Measurements from ENCODE around the gene MSI2. TPM values are rescaled to one million over a fixed set of nuclear protein-coding genes. Genes with fewer than 3 reads are reported as not detected.
A peak's percentile ranks its signal among the peaks of the same experiment; 100 is the strongest.

Gene MSI2
- total and polyA plus RNA-seq, 2 experiments from 2014 or later, result 18.9 to 41.8 TPM

GRCh38 chr17:57389473-57389872, 133.2 kb downstream of the MSI2 start:
- peaks cover 35% of the 10 kb centered on the region for H3K4me1 Mint-ChIP-seq
- no peaks in the 10 kb centered on the region for H4K20me1 ChIP-seq (replicated peaks; ENCODE audit: insufficient read depth)
- H3K4me1 ChIP-seq (ENCODE audit: insufficient read depth), result peaks cover 23% of the 10 kb centered on the region
- H3K4me3 ChIP-seq, result no peak overlapping the region
- no peak overlapping the region for H3K4me3 Mint-ChIP-seq
- H3K79me2 ChIP-seq (replicated peaks; ENCODE audit: insufficient read depth), result peaks cover 28% of the 10 kb centered on the region
- H3K36me3 ChIP-seq (ENCODE audit: insufficient read depth), result peaks cover 5% of the 10 kb centered on the region; the same call in 1 of the 2 replicates
- ATAC-seq (no peak), DNase-seq (ENCODE audit: low spot score) (no peak)
- no peaks in the 10 kb centered on the region for H3F3A ChIP-seq (replicated peaks; ENCODE audit: low read depth)
- peaks cover 42% of the 10 kb centered on the region for H3K36me3 Mint-ChIP-seq (ENCODE audit: low read depth)
- peaks cover 6% of the 10 kb centered on the region for H3K27me3 Mint-ChIP-seq (ENCODE audit: insufficient read depth, low read depth, poor library complexity)
- peaks cover 26% of the 10 kb centered on the region for H3K9me3 Mint-ChIP-seq
- H2AFZ ChIP-seq, result no peak overlapping the region
- H3K9me2 ChIP-seq (ENCODE audit: insufficient read depth), result peaks cover 10% of the 10 kb centered on the region; the same call in 1 of the 2 replicates
- no peak overlapping the region for H3K27ac ChIP-seq (ENCODE audit: low read depth)
- no peak overlapping the region for H3K27ac Mint-ChIP-seq
- no peak overlapping the region for H3K4me2 ChIP-seq
- no peaks in the 10 kb centered on the region for H3K27me3 ChIP-seq (ENCODE audit: insufficient read depth)
- TF ChIP-seq NANOG (IDR thresholded peaks at IDR 0.05; ENCODE audit: borderline replicate concordance), result no peak
- TF ChIP-seq EZH2 (IDR thresholded peaks at IDR 0.05; ENCODE audit: low read depth, unreplicated experiment), result no peak
- TF ChIP-seq STAT1 (IDR thresholded peaks at IDR 0.05; ENCODE audit: unreplicated experiment), result no peak
- no peak for TF ChIP-seq REST (IDR thresholded peaks at IDR 0.05; ENCODE audit: unreplicated experiment)
- no peak for TF ChIP-seq POLR2AphosphoS5 (IDR thresholded peaks at IDR 0.05; ENCODE audit: low read depth)
- no peak for TF ChIP-seq CREB1 (CRISPR knock-in tag; IDR thresholded peaks at IDR 0.05; ENCODE audit: low read depth)
- TF ChIP-seq CTCF (conservative IDR thresholded peaks at IDR 0.05; ENCODE audit: low read depth in 2 of 2), result no peak
- TF ChIP-seq ZNF331 (CRISPR knock-in tag; IDR thresholded peaks at IDR 0.05; ENCODE audit: low read depth), result no peak

GRCh38 chr17:57391076-57391825, 134.9 kb downstream of the MSI2 start:
- no peaks in the 10 kb centered on the region for H3F3A ChIP-seq (replicated peaks; ENCODE audit: low read depth)
- 0 out of 2 replicates have a peak, but pooled peaks cover 7% of the 10 kb centered on the region for H3K9me2 ChIP-seq (ENCODE audit: insufficient read depth)
- peak; percentile 50 for ATAC-seq
- H3K36me3 ChIP-seq (ENCODE audit: insufficient read depth), result peaks cover 5% of the 10 kb centered on the region; the same call in 1 of the 2 replicates
- no peak overlapping the region for H3K4me3 ChIP-seq
- H3K4me3 Mint-ChIP-seq, result no peak overlapping the region; the same call in 2 of the 3 replicates
- peaks cover 39% of the 10 kb centered on the region for H3K36me3 Mint-ChIP-seq (ENCODE audit: low read depth)
- H3K27ac ChIP-seq (ENCODE audit: low read depth), result no peak overlapping the region
- no peak overlapping the region for H2AFZ ChIP-seq
- no peak for DNase-seq (ENCODE audit: low spot score)
- no peaks in the 10 kb centered on the region for H4K20me1 ChIP-seq (replicated peaks; ENCODE audit: insufficient read depth)
- H3K9me3 Mint-ChIP-seq, result peaks cover 30% of the 10 kb centered on the region
- no peak for TF ChIP-seq ZNF331 (CRISPR knock-in tag; IDR thresholded peaks at IDR 0.05; ENCODE audit: low read depth)
- peaks cover 41% of the 10 kb centered on the region for H3K4me1 Mint-ChIP-seq
- peaks cover 32% of the 10 kb centered on the region for H3K79me2 ChIP-seq (replicated peaks; ENCODE audit: insufficient read depth)
- H3K27me3 Mint-ChIP-seq (ENCODE audit: insufficient read depth, low read depth, poor library complexity), result peaks cover 8% of the 10 kb centered on the region
- no peaks in the 10 kb centered on the region for H3K27me3 ChIP-seq (ENCODE audit: insufficient read depth)
- peak overlapping the region; percentile 39 for H3K4me2 ChIP-seq
- peak overlapping the region; percentile 54; the same call in 1 of the 2 replicates for H3K27ac Mint-ChIP-seq
- H3K4me1 ChIP-seq (ENCODE audit: insufficient read depth), result peaks cover 32% of the 10 kb centered on the region

All from GM23338 (cell line).